ENCODE results near the gene ACAD11. TPM values are rescaled to one million over a fixed set of nuclear protein-coding genes. Genes with fewer than 3 reads are reported as not detected.

ACAD11 gene
- total and polyA plus RNA-seq, 4 donors, result 52.2 to 357 (median 65.6) TPM

GRCh38 chr3:132535575-132536441 lies 123.8 kb downstream of the ACAD11 start:
- Histone ChIP-seq H3K9me3 (ENCODE audit: control insufficient read depth in 4 of 4, low read length in 3 of 4) (no peaks in the 10 kb centered on the region), H3K27me3 (ENCODE audit: control insufficient read depth in 4 of 4, insufficient read depth in 4 of 4, low read length in 3 of 4) (no peaks in the 10 kb centered on the region), H3K36me3 (ENCODE audit: control insufficient read depth in 4 of 4, insufficient read depth in 3 of 4, low read depth in 1 of 4, low read length in 3 of 4) (peaks cover 4 to 26% (median 12%) of the 10 kb centered on the region in 4 donors), H3K27ac (ENCODE audit: low read depth in 1 of 2, low read length in 2 of 2) (no peak overlapping the region), H3K4me1 (ENCODE audit: control insufficient read depth in 4 of 4, insufficient read depth in 4 of 4, low read length in 3 of 4) (peaks cover 0 to 5% (median 0%) of the 10 kb centered on the region in 4 donors), H3K9ac (ENCODE audit: low read depth in 1 of 2, low read length in 2 of 2) (no peak overlapping the region), H3K4me3 (ENCODE audit: low read depth in 1 of 3, low read length in 3 of 3) (no peak overlapping the region)
- peak; percentile 57 for DNase-seq (ENCODE audit: low spot score)
- 64% methylated on average over 7 of the region's 7 CpGs for WGBS
- TF ChIP-seq RAD21 (IDR thresholded peaks at IDR 0.05) (peak; percentile 80 to 82), JUND (IDR thresholded peaks at IDR 0.05) (no peak), HNF4A (conservative IDR thresholded peaks at IDR 0.05) (no peak), REST (IDR thresholded peaks at IDR 0.05) (no peak), HNF4G (IDR thresholded peaks at IDR 0.05) (no peak)
- TF ChIP-seq, protein P1, sequence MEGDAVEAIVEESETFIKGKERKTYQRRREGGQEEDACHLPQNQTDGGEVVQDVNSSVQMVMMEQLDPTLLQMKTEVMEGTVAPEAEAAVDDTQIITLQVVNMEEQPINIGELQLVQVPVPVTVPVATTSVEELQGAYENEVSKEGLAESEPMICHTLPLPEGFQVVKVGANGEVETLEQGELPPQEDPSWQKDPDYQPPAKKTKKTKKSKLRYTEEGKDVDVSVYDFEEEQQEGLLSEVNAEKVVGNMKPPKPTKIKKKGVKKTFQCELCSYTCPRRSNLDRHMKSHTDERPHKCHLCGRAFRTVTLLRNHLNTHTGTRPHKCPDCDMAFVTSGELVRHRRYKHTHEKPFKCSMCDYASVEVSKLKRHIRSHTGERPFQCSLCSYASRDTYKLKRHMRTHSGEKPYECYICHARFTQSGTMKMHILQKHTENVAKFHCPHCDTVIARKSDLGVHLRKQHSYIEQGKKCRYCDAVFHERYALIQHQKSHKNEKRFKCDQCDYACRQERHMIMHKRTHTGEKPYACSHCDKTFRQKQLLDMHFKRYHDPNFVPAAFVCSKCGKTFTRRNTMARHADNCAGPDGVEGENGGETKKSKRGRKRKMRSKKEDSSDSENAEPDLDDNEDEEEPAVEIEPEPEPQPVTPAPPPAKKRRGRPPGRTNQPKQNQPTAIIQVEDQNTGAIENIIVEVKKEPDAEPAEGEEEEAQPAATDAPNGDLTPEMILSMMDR (IDR thresholded peaks at IDR 0.05; ENCODE audit: low read depth, low read length, missing input control), result peak; percentile 59

DNA sequence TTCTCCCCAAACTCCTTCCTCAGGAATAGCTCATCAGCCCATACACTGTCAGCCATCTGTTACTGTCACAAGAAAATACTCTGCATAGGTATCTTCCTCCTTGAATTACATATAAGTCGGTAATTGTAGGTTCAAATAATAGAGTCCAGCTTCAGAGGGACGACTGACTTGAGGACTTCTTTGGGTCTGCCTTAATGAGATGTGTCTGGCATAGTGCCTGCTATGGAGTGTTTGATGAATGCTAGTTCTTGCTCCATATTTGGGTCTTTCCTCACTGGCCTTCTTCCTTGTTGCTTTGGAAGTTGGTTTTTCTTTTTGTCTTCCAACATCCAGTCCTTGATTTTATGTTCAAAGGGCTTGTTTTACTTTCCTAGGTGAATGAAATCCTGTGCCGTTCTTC lies 129.0 kb downstream of the ACAD11 start:
- no peak for DNase-seq (ENCODE audit: low spot score)
- Histone ChIP-seq H3K4me3 (ENCODE audit: low read depth in 1 of 3, low read length in 3 of 3) (no peak overlapping the region), H3K4me1 (ENCODE audit: control insufficient read depth in 4 of 4, insufficient read depth in 4 of 4, low read length in 3 of 4) (no peaks in the 10 kb centered on the region), H3K36me3 (ENCODE audit: control insufficient read depth in 4 of 4, insufficient read depth in 3 of 4, low read depth in 1 of 4, low read length in 3 of 4) (peaks cover 6 to 47% (median 37%) of the 10 kb centered on the region in 4 donors), H3K9ac (ENCODE audit: low read depth in 1 of 2, low read length in 2 of 2) (no peak overlapping the region), H3K27me3 (ENCODE audit: control insufficient read depth in 4 of 4, insufficient read depth in 4 of 4, low read length in 3 of 4) (no peaks in the 10 kb centered on the region), H3K9me3 (ENCODE audit: control insufficient read depth in 4 of 4, low read length in 3 of 4) (no peaks in the 10 kb centered on the region), H3K27ac (ENCODE audit: low read depth in 1 of 2, low read length in 2 of 2) (no peak overlapping the region)
- WGBS, result 94% methylated on average over 3 of the region's 3 CpGs
- TF ChIP-seq EGR1 (IDR thresholded peaks at IDR 0.05; ENCODE audit: low read depth in 2 of 2) (no peak), TAF1 (conservative IDR thresholded peaks at IDR 0.05) (no peak), HNF4G (IDR thresholded peaks at IDR 0.05) (no peak), HNF4A (conservative IDR thresholded peaks at IDR 0.05) (no peak), FOXA1 (IDR thresholded peaks at IDR 0.05) (no peak), FOXA2 (IDR thresholded peaks at IDR 0.05) (no peak), ATF3 (IDR thresholded peaks at IDR 0.05) (no peak), RXRA (IDR thresholded peaks at IDR 0.05) (no peak), RAD21 (IDR thresholded peaks at IDR 0.05) (no peak), YY1 (IDR thresholded peaks at IDR 0.05) (no peak), JUND (IDR thresholded peaks at IDR 0.05) (no peak), REST (IDR thresholded peaks at IDR 0.05) (no peak), SP1 (IDR thresholded peaks at IDR 0.05) (no peak), GABPA (IDR thresholded peaks at IDR 0.05 in 1 of 2, conservative IDR thresholded peaks at IDR 0.05 in 1 of 2) (no peak), NR2F2 (IDR thresholded peaks at IDR 0.05) (no peak), ZBTB33 (IDR thresholded peaks at IDR 0.05) (no peak)
- TF ChIP-seq, protein P1 (IDR thresholded peaks at IDR 0.05; ENCODE audit: low read depth, low read length, missing input control), result no peak

All from liver (tissue), 9 donors.